A549 (cell line): ENCODE data around the gene PRR15. TPM values are rescaled to one million over a fixed set of nuclear protein-coding genes. Genes with fewer than 3 reads are reported as not detected.

Source experiments
- ATAC-seq, 2 experiments: fragments of 200-7000 bp in 1 of 2; fragments of >200 bp in 1 of 2; cut with Nextera tagmentation in 1 of 2; cut with Tn5 transposase in 1 of 2; 3 replicates each; pipeline versions ENCODE4 v1.8.0 to v1.9.1; 2018 to 2020; ENCODE audit warnings: mild to moderate bottlenecking in 1 of 2, moderate library complexity in 1 of 2
- CTCF ChIA-PET: fragments of 300-600 bp; sonication (Branson Sonifier 250); formaldehyde crosslinking; extraction: SDS; loops from one replicate; lab custom pipeline; 2021; ENCODE audit warnings: antibody characterized with exemption, inconsistent platforms; lab: Yijun Ruan, JAX
- POLR2A ChIA-PET: fragments of 350-600 bp; formaldehyde crosslinking; extraction: SDS; loops from one replicate; lab custom pipeline; 2021; ENCODE audit warnings: antibody characterized with exemption, inconsistent platforms; lab: Yijun Ruan, JAX
- DNase-seq, 2 experiments: peaks; one replicate each; pipeline versions ENCODE4 v3.0.0 to v3.0.0-alpha.2; 2011 to 2016; ENCODE audit warnings: low read depth in 1 of 2, low spot score in 1 of 2
- FAIRE-seq: peaks from 2 replicates; lab custom pipeline; 2011; peaks lifted over from hg19 to GRCh38; lab: Jason Lieb, UNC
- H3K27ac ChIP-seq, 2 experiments: fragments of >200 bp; sonication (Bioruptor Twin); formaldehyde crosslinking; 3 replicates each; pipeline ENCODE4 v1.5.1; 2016 to 2017
- H3K4me1 ChIP-seq: fragments of >200 bp; sonication (Bioruptor Twin); formaldehyde crosslinking; 3 replicates; pipeline ENCODE4 v1.6.1; 2016
- H3K4me2 ChIP-seq: fragments of >200 bp; sonication (Bioruptor Twin); formaldehyde crosslinking; 3 replicates; pipeline ENCODE4 v1.6.1; 2016
- H3K4me3 ChIP-seq: fragments of >200 bp; sonication (Bioruptor Twin); formaldehyde crosslinking; 3 replicates; pipeline ENCODE4 v1.5.1; 2016
- H3K9me3 ChIP-seq: fragments of >200 bp; sonication (Bioruptor Twin); formaldehyde crosslinking; 3 replicates; pipeline ENCODE4 v1.6.1; 2016
- ATOH8 ChIP-seq: fragments of 250-450 bp; sonication (Bioruptor Pico); IDR thresholded peaks from 2 replicates; pipeline ENCODE4 v1.5.0; 2020; ENCODE audit warnings: low read depth, mild to moderate bottlenecking, moderate library complexity
- BCL3 ChIP-seq: fragments of >200 bp; sonication (Bioruptor Twin); formaldehyde crosslinking; IDR thresholded peaks from 3 replicates; pipeline ENCODE4 v1.6.1; 2016
- CBX8 ChIP-seq: fragments of 200-600 bp; sonication (generic); IDR thresholded peaks from 2 replicates; pipeline ENCODE4 v1.6.1; 2016
- EHMT2 ChIP-seq: fragments of 200-600 bp; sonication (generic); IDR thresholded peaks from 2 replicates; pipeline ENCODE4 v1.6.1; 2016; ENCODE audit warnings: antibody characterized with exemption, low read depth, mild to moderate bottlenecking, moderate library complexity
- EP300 ChIP-seq, 2 experiments: fragments of >200 bp; sonication (Bioruptor Twin); formaldehyde crosslinking; IDR thresholded peaks; 2 replicates in 1 of 2; 3 replicates in 1 of 2; pipeline ENCODE4 v1.6.1; 2016 to 2017
- FOSL2 ChIP-seq, 2 experiments: fragments of 450-650 bp in 1 of 2; fragments of >200 bp in 1 of 2; sonication (Bioruptor Twin) in 1 of 2; formaldehyde crosslinking; IDR thresholded peaks; 2 replicates each; pipeline versions ENCODE4 v1.5.0 to v1.6.1; 2016 to 2020; ENCODE audit warnings: mild to moderate bottlenecking in 1 of 2, moderate library complexity in 1 of 2
- FOXS1 ChIP-seq: fragments of 250-450 bp; sonication (Bioruptor Pico); IDR thresholded peaks from 2 replicates; pipeline ENCODE4 v1.5.0; 2020; ENCODE audit warnings: mild to moderate bottlenecking, moderate library complexity
- HDAC2 ChIP-seq: fragments of 200-600 bp; sonication (generic); IDR thresholded peaks from 2 replicates; pipeline ENCODE4 v1.6.1; 2016
- HOXB5 ChIP-seq: fragments of 250-450 bp; sonication (Bioruptor Pico); IDR thresholded peaks from 2 replicates; pipeline ENCODE4 v1.5.0; 2020; ENCODE audit warnings: mild to moderate bottlenecking, moderate library complexity
- KDM5A ChIP-seq: fragments of 200-600 bp; sonication (generic); IDR thresholded peaks from 2 replicates; pipeline ENCODE4 v1.6.1; 2016; ENCODE audit warnings: antibody characterized with exemption, mild to moderate bottlenecking
- MAFK ChIP-seq: fragments of 450-650 bp; IDR thresholded peaks from 2 replicates; pipeline ENCODE4 v1.6.1; 2014; ENCODE audit not compliant: partially characterized antibody
- MAX ChIP-seq: IDR thresholded peaks from 2 replicates; pipeline ENCODE4 v1.6.1; 2012
- NPAS2 ChIP-seq: fragments of 250-450 bp; sonication (Bioruptor Pico); IDR thresholded peaks from 2 replicates; pipeline ENCODE4 v1.8.0; 2022; ENCODE audit warnings: mild to moderate bottlenecking, moderate library complexity, borderline replicate concordance
- PBX3 ChIP-seq: IDR thresholded peaks from 2 replicates; pipeline ENCODE4 v1.6.1; 2012
- PHF8 ChIP-seq: fragments of 200-600 bp; sonication (generic); IDR thresholded peaks from 2 replicates; pipeline ENCODE4 v1.6.1; 2016; ENCODE audit warnings: low read depth, mild to moderate bottlenecking, antibody characterized with exemption, moderate library complexity, borderline replicate concordance
- POLR2A ChIP-seq: IDR thresholded peaks from 2 replicates; pipeline ENCODE4 v1.6.1; 2012; ENCODE audit warnings: mild to moderate bottlenecking, low read length
- RAD21 ChIP-seq, 2 experiments: fragments of >200 bp in 1 of 2; sonication (Bioruptor Twin) in 1 of 2; formaldehyde crosslinking in 1 of 2; IDR thresholded peaks in 1 of 2; conservative IDR thresholded peaks in 1 of 2; 2 replicates in 1 of 2; 3 replicates in 1 of 2; pipeline ENCODE4 v1.6.1; 2012 to 2018; ENCODE audit warnings: inconsistent platforms in 1 of 2
- RFX5 ChIP-seq: fragments of 450-650 bp; IDR thresholded peaks from 2 replicates; pipeline ENCODE4 v1.7.1; 2014; ENCODE audit warnings: antibody characterized with exemption, mild to moderate bottlenecking, moderate library complexity
- SREBF2 ChIP-seq: fragments of 450-650 bp; IDR thresholded peaks from 2 replicates; pipeline ENCODE4 v1.6.1; 2014; ENCODE audit warnings: mild to moderate bottlenecking, moderate library complexity
- USF2 ChIP-seq: fragments of 450-650 bp; IDR thresholded peaks from 2 replicates; pipeline ENCODE4 v1.6.1; 2014; ENCODE audit warnings: antibody characterized with exemption
- ZFP36 ChIP-seq: fragments of 450-650 bp; IDR thresholded peaks from 2 replicates; pipeline ENCODE4 v1.6.1; 2014; ENCODE audit warnings: borderline replicate concordance; ENCODE audit not compliant: partially characterized antibody
- ZSCAN20 ChIP-seq: fragments of 250-450 bp; sonication (Bioruptor Pico); IDR thresholded peaks from 2 replicates; pipeline ENCODE4 v1.8.0; 2022; ENCODE audit warnings: mild to moderate bottlenecking, moderate library complexity
- WGBS: methylation state at CpG from one replicate; pipeline ENCODE4 v1.1.6; 2017; ENCODE audit errors: missing lambda C conversion rate; 5-methylcytosine and 5-hydroxymethylcytosine counted together
- polyA plus RNA-seq, 4 experiments: library from polyadenylated mRNA; depleted of rRNA in 3 of 4; stranded (reverse); fragments of >200 nt; fragmentation: RNase III in 1 of 4; extraction: RNeasy Plus Mini Kit Qiagen cat#74134 plus additional on column Dnase treatment in 1 of 4; gene quantifications; 2 replicates in 3 of 4; 3 replicates in 1 of 4; pipeline ENCODE4 v1.2.3, GENCODE V29; 2011 to 2017

The PRR15 gene
- polyA plus RNA-seq, 2 of the 4 experiments (the other 2 are of a cell fraction), result 1.6 to 2.5 TPM

GRCh38 chr7:29547421-29547820 lies 16.2 kb upstream of the PRR15 start (continued):
- TF ChIP-seq ATOH8 (CRISPR knock-in tag) (no peak), PHF8 (no peak), HDAC2 (no peak), PBX3 (no peak), EP300 (IDR thresholded peaks at IDR 0.05) (no peak), HOXB5 (no peak)
- TF ChIP-seq, all 56 proteins: peak for 0

- TF ChIP-seq SREBF2, result no peak
- TF ChIP-seq MAFK, result peak; percentile 62
These were observed 14.8 kb upstream of the PRR15 start for GRCh38 chr7:29548823-29549222.

GRCh38 chr7:29552392-29552791 lies 11.2 kb upstream of the PRR15 start:
- Histone ChIP-seq H3K4me2 (no peak overlapping the region), H3K9me3 (no peaks in the 10 kb centered on the region), H3K4me3 (no peak overlapping the region), H3K4me1 (no peaks in the 10 kb centered on the region), H3K27ac (no peak overlapping the region)
- ChIA-PET POLR2A (no interaction called here), CTCF (interaction anchor here (1.1 to 1.3 kb wide), 2 partner anchors 11 to 36 kb away, joined by 3 to 4 read pairs; partner anchors contain the start of gene PRR15)
- DNase-seq, result no peak
- ATAC-seq, result no peak
- TF ChIP-seq FOXS1 (CRISPR knock-in tag) (no peak), MAX (no peak), CBX8 (no peak), FOSL2 (IDR thresholded peaks at IDR 0.05) (no peak), FOSL2 (CRISPR knock-in tag; IDR thresholded peaks at IDR 0.05) (no peak), ZFP36 (no peak), USF2 (no peak), NPAS2 (no peak), KDM5A (no peak), POLR2A (no peak), BCL3 (no peak), RAD21 (conservative IDR thresholded peaks at IDR 0.05 in 1 of 2, IDR thresholded peaks at IDR 0.05 in 1 of 2) (no peak), ZSCAN20 (CRISPR knock-in tag) (no peak), EHMT2 (no peak), RFX5 (no peak)
- no peak for FAIRE-seq
- WGBS, result 62% methylated on average over 4 of the region's 4 CpGs

More at GRCh38 chr7:29548823-29549222, 14.8 kb upstream of the PRR15 start:
- Histone ChIP-seq H3K4me2 (no peak overlapping the region), H3K9me3 (peaks cover 4% of the 10 kb centered on the region; the same call in 1 of the 3 replicates), H3K27ac (no peak overlapping the region), H3K4me3 (no peak overlapping the region), H3K4me1 (no peaks in the 10 kb centered on the region)
- 82% methylated on average over 4 of the region's 4 CpGs for WGBS
- POLR2A ChIA-PET, result no interaction called here
- DNase-seq (no peak), FAIRE-seq (no peak), ATAC-seq (no peak)
- CTCF ChIA-PET, result interaction anchor here (1.0 to 1.4 kb wide), 2 partner anchors 13 to 627 kb away, joined by 3 to 4 read pairs; no protein-coding TSS in a partner anchor
